CD4-positive, CD25-positive, alpha-beta regulatory T cell (primary cell): ENCODE measurements around the gene FEV. TPM values are rescaled to one million over a fixed set of nuclear protein-coding genes. Genes with fewer than 3 reads are reported as not detected.

ENCODE experiments used
- ATAC-seq, 2 donors: fragments of 150-1000 bp; cut with Tn5 transposase; one replicate each; pipeline ENCODE4 v1.10.0; 2021; ENCODE audit warnings: low read depth in 2 of 2, moderate number of reproducible peaks in 2 of 2, moderate library complexity in 1 of 2
- DNase-seq, 3 donors: peaks; one replicate each; pipeline versions ENCODE4 v3.0.0 to v3.0.0-alpha.2; 2012 to 2022; ENCODE audit warnings: mixed read lengths in 1 of 3
- H3K27ac ChIP-seq: one replicate; pipeline ENCODE4 v1.7.0; 2013; ENCODE audit warnings: mild to moderate bottlenecking, low read length; ENCODE audit not compliant: insufficient read depth, poor library complexity, severe bottlenecking
- H3K27me3 ChIP-seq: one replicate; pipeline ENCODE4 v1.7.0; 2013; ENCODE audit warnings: low read length; ENCODE audit not compliant: control insufficient read depth, insufficient read depth
- H3K36me3 ChIP-seq: one replicate; pipeline ENCODE4 v1.7.0; 2013; ENCODE audit warnings: mild to moderate bottlenecking, low read length, moderate library complexity; ENCODE audit not compliant: control insufficient read depth, insufficient read depth
- H3K4me1 ChIP-seq: 2 replicates; pipeline ENCODE4 v1.7.0; 2013; ENCODE audit warnings: mild to moderate bottlenecking, low read length; ENCODE audit not compliant: insufficient read depth, control insufficient read depth, poor library complexity, severe bottlenecking
- H3K4me3 ChIP-seq: one replicate; pipeline ENCODE4 v1.7.0; 2013; ENCODE audit warnings: low read depth, mild to moderate bottlenecking, low read length, moderate library complexity
- H3K9me3 ChIP-seq, 2 experiments: 1 replicate in 1 of 2; 2 replicates in 1 of 2; pipeline ENCODE4 v1.7.0; 2013; ENCODE audit warnings: low read length in 2 of 2, mild to moderate bottlenecking in 1 of 2, moderate library complexity in 1 of 2; ENCODE audit not compliant: control insufficient read depth in 2 of 2
- H3K27ac Mint-ChIP-seq, 3 donors: one replicate each; pipeline ENCODE4 v1.8.0; 2020 to 2022; ENCODE audit warnings: mild to moderate bottlenecking in 3 of 3, mixed read lengths in 3 of 3, moderate library complexity in 2 of 3
- H3K27me3 Mint-ChIP-seq: one replicate; pipeline ENCODE4 v1.8.0; 2022; ENCODE audit warnings: mild to moderate bottlenecking, mixed read lengths
- H3K36me3 Mint-ChIP-seq: one replicate; pipeline ENCODE4 v1.8.0; 2020; ENCODE audit warnings: mixed read lengths
- H3K4me1 Mint-ChIP-seq, 4 donors: one replicate each; pipeline ENCODE4 v1.8.0; 2020 to 2022; ENCODE audit warnings: mixed read lengths in 4 of 4, mild to moderate bottlenecking in 1 of 4
- H3K4me3 Mint-ChIP-seq, 4 donors: one replicate each; pipeline ENCODE4 v1.8.0; 2020 to 2022; ENCODE audit warnings: mild to moderate bottlenecking in 4 of 4, mixed read lengths in 4 of 4, moderate library complexity in 3 of 4
- H3K9me3 Mint-ChIP-seq, 7 donors: one replicate each; pipeline ENCODE4 v1.8.0; 2020 to 2022; ENCODE audit warnings: mixed read lengths in 7 of 7, mild to moderate bottlenecking in 3 of 7, moderate library complexity in 2 of 7
- polyA plus RNA-seq, 4 donors: library from polyadenylated mRNA; unstranded; fragments of 300-500 nt; fragmentation: Illumina TruSeq; gene quantifications; one replicate each; pipeline ENCODE4 v1.2.3, GENCODE V29; 2021
- total RNA-seq: library from RNA; stranded (reverse); gene quantifications from one replicate; pipeline ENCODE4 v1.2.3, GENCODE V29; 2022

FEV gene
- total and polyA plus RNA-seq, 5 donors from 2014 or later: not detected

- no peak overlapping the region for H3K4me3 Mint-ChIP-seq
- peaks cover 0 to 26% (median 5%) of the 10 kb centered on the region in 4 donors for H3K4me1 Mint-ChIP-seq
- H3K27me3 ChIP-seq: peaks cover 29% of the 10 kb centered on the region
- peaks cover 25% of the 10 kb centered on the region for H3K4me1 ChIP-seq
- DNase-seq (no peak), ATAC-seq (no peak)
- H3K36me3 Mint-ChIP-seq: no peaks in the 10 kb centered on the region
- H3K9me3 ChIP-seq: no peaks in the 10 kb centered on the region
- H3K9me3 Mint-ChIP-seq: peaks cover 0 to 4% (median 0%) of the 10 kb centered on the region in 7 donors
- H3K27ac Mint-ChIP-seq: no peak overlapping the region
- no peaks in the 10 kb centered on the region for H3K36me3 ChIP-seq
- H3K27me3 Mint-ChIP-seq: peaks cover 81% of the 10 kb centered on the region
- no peak overlapping the region for H3K27ac ChIP-seq
- H3K4me3 ChIP-seq: no peak overlapping the region
These were observed 15.6 kb upstream of the FEV start for GRCh38 chr2:219000569-219000960.

- H3K4me3 ChIP-seq: no peak overlapping the region
- H3K4me1 ChIP-seq: peaks cover 25% of the 10 kb centered on the region
- H3K9me3 Mint-ChIP-seq: peaks cover 0 to 4% (median 0%) of the 10 kb centered on the region in 7 donors
- no peaks in the 10 kb centered on the region for H3K9me3 ChIP-seq
- peaks cover 34% of the 10 kb centered on the region for H3K27me3 ChIP-seq
- H3K27ac ChIP-seq: no peak overlapping the region
- DNase-seq: no peak
- no peaks in the 10 kb centered on the region for H3K36me3 ChIP-seq
- H3K4me3 Mint-ChIP-seq: no peak overlapping the region
- ATAC-seq: no peak
- H3K4me1 Mint-ChIP-seq: peaks cover 0 to 28% (median 5%) of the 10 kb centered on the region in 4 donors
- peaks cover 84% of the 10 kb centered on the region for H3K27me3 Mint-ChIP-seq
- no peaks in the 10 kb centered on the region for H3K36me3 Mint-ChIP-seq
- no peak overlapping the region for H3K27ac Mint-ChIP-seq
These were observed 15.0 kb upstream of the FEV start for GRCh38 chr2:218999881-219000568.

DNA sequence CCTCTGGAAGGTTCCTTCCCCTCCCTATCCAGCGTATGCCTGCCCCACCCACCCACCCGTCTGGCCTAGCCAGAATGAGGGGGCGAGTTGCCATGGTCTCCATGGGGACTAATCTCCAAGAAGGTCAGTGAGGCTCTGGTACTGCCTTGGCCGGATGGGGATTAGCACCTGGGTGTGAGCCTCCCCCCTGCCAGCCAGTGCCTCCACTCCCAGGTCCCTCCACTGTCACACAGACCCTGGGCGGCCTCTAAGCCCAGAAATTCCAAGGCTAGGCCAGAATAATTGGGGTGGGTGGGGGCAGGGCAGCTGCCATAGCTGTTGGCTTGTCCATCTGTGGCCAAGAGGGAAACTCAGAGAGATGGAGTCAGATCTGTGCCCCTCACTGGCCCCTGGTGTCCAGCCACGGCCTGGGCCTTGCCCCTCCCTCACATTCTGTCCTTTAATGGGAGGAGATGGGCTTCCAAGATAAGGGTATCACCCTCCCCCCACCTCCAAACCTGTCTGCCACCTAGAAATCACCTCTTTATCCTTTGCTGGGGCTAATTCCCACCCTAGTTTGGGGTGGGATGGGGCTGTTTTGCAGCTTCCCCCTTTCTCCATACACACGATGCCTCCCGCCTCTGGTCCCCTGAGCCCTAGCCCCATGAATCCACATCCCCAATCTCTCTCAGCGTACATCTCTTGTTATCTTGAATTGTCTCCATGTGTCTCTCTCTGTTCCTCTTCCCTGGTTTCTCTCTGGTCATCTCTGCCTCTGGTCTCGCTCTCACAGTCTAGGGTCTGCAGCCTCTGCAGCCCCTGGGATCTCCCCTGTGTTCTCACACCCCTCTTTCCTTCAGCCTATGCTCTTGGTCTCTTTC is 14.3 kb upstream of the FEV start:
- Mint-ChIP-seq H3K4me1 (peaks cover 0 to 29% (median 5%) of the 10 kb centered on the region in 4 donors), H3K36me3 (no peaks in the 10 kb centered on the region), H3K9me3 (peaks cover 0 to 4% (median 0%) of the 10 kb centered on the region in 7 donors), H3K27me3 (peaks cover 86% of the 10 kb centered on the region), H3K4me3 (no peak overlapping the region), H3K27ac (no peak overlapping the region)
- no peaks in the 10 kb centered on the region for H3K36me3 ChIP-seq
- peaks cover 25% of the 10 kb centered on the region for H3K4me1 ChIP-seq
- H3K27me3 ChIP-seq: peaks cover 35% of the 10 kb centered on the region
- DNase-seq: no peak
- H3K9me3 ChIP-seq: no peaks in the 10 kb centered on the region
- no peak for ATAC-seq
- H3K27ac ChIP-seq: no peak overlapping the region
- H3K4me3 ChIP-seq: no peak overlapping the region

- DNase-seq (no peak), ATAC-seq (no peak)
- H3K27ac Mint-ChIP-seq: no peak overlapping the region
- H3K9me3 Mint-ChIP-seq: peaks cover 0 to 4% (median 0%) of the 10 kb centered on the region in 7 donors
- Histone ChIP-seq H3K4me3 (no peak overlapping the region), H3K9me3 (no peaks in the 10 kb centered on the region), H3K27ac (no peak overlapping the region), H3K36me3 (no peaks in the 10 kb centered on the region), H3K27me3 (peaks cover 32% of the 10 kb centered on the region), H3K4me1 (peaks cover 30% of the 10 kb centered on the region)
- no peaks in the 10 kb centered on the region for H3K36me3 Mint-ChIP-seq
- H3K27me3 Mint-ChIP-seq: peaks cover 86% of the 10 kb centered on the region
- H3K4me1 Mint-ChIP-seq: peaks cover 0 to 27% (median 4%) of the 10 kb centered on the region in 4 donors
- H3K4me3 Mint-ChIP-seq: no peak overlapping the region
These were observed 13.5 kb upstream of the FEV start for GRCh38 chr2:218998414-218999002.

DNA sequence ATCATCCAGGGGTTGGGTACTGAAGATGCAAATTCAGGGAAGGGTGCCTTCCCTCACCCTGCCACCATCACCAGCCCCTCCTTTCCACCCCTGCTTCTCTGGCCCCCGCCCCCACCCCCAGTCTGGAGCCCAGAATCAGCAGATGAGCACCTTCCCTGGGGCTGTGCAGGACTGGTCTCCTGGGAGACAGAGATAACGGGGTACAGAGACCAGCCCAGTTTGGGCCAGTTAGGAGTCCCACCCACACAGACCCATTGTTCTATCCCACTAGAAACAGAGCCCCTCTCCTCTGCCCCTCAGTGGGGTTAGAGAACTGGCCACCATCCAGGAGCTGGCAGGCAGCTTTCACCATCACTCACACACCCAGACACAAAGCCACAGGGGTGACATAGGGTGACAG is 12.7 kb upstream of the FEV start:
- no peaks in the 10 kb centered on the region for H3K9me3 ChIP-seq
- H3K27me3 ChIP-seq: peaks cover 28% of the 10 kb centered on the region
- Mint-ChIP-seq H3K27me3 (peaks cover 80% of the 10 kb centered on the region), H3K36me3 (no peaks in the 10 kb centered on the region), H3K27ac (no peak overlapping the region), H3K9me3 (peaks cover 0 to 2% (median 0%) of the 10 kb centered on the region in 7 donors), H3K4me3 (no peak overlapping the region), H3K4me1 (peaks cover 0 to 23% (median 2%) of the 10 kb centered on the region in 4 donors)
- ATAC-seq (no peak), DNase-seq (no peak)
- peaks cover 31% of the 10 kb centered on the region for H3K4me1 ChIP-seq
- H3K27ac ChIP-seq: no peak overlapping the region
- no peaks in the 10 kb centered on the region for H3K36me3 ChIP-seq
- H3K4me3 ChIP-seq: no peak overlapping the region

GRCh38 chr2:218996937-218997336 is 12.0 kb upstream of the FEV start:
- H3K27ac ChIP-seq: no peak overlapping the region
- H3K4me3 Mint-ChIP-seq: no peak overlapping the region
- H3K4me3 ChIP-seq: no peak overlapping the region
- DNase-seq (no peak), ATAC-seq (no peak)
- no peaks in the 10 kb centered on the region for H3K36me3 Mint-ChIP-seq
- no peaks in the 10 kb centered on the region for H3K9me3 ChIP-seq
- no peak overlapping the region for H3K27ac Mint-ChIP-seq
- H3K9me3 Mint-ChIP-seq: peaks cover 0 to 2% (median 0%) of the 10 kb centered on the region in 7 donors
- peaks cover 82% of the 10 kb centered on the region for H3K27me3 Mint-ChIP-seq
- peaks cover 23% of the 10 kb centered on the region for H3K4me1 ChIP-seq
- peaks cover 0 to 19% (median 2%) of the 10 kb centered on the region in 4 donors for H3K4me1 Mint-ChIP-seq
- no peaks in the 10 kb centered on the region for H3K36me3 ChIP-seq
- H3K27me3 ChIP-seq: peaks cover 31% of the 10 kb centered on the region

DNA sequence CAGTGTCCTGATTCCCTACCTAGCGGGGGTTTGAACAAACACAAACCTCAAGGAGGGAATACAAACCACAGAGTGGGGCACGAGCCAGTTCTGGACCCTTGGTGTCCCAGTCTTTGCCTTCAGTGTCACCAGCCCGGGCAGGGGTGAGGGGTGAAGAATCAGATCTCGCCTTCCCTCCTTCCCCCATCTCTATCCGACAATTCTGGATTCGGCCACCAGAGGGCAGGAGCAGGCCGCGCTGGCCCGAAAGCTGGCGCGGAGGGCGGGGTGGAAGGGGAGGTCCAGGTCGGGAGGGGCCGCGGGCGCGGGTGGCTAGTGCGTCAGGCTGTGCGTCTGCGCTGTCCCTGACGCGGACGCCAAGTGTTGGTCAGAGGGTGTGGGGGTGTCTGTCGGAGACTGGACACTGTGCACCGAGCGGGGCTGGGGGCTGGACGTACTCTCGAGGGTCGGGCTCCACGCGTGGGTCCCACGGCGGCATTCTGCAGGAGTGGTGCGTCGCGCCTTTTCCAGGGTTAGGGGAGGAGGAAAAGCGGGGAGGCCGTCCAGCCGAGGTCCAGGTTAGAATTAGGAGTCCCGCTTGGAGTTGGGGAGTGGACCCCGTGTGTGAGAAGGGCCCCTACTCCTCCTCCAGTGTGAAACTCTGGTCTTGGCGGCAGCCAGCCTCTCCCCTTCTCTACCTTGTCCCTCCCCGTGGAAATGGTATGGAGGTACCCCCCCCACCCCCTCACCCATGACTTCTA is 11.2 kb upstream of the FEV start:
- DNase-seq (peak; percentile 55 to 63 (median 57)), ATAC-seq (peak; percentile 58 to 66)
- Histone ChIP-seq H3K9me3 (no peaks in the 10 kb centered on the region), H3K27me3 (peaks cover 39% of the 10 kb centered on the region), H3K4me1 (peaks cover 19% of the 10 kb centered on the region), H3K36me3 (no peaks in the 10 kb centered on the region), H3K4me3 (no peak overlapping the region), H3K27ac (no peak overlapping the region)
- peaks cover 0 to 21% (median 2%) of the 10 kb centered on the region in 4 donors for H3K4me1 Mint-ChIP-seq
- peak overlapping the region in 1 of 4 donors; percentile 11 for H3K4me3 Mint-ChIP-seq
- H3K27ac Mint-ChIP-seq: no peak overlapping the region
- H3K27me3 Mint-ChIP-seq: peaks cover 88% of the 10 kb centered on the region
- H3K36me3 Mint-ChIP-seq: no peaks in the 10 kb centered on the region
- peaks cover 0 to 2% (median 0%) of the 10 kb centered on the region in 7 donors for H3K9me3 Mint-ChIP-seq
